BLaER1 (cell line): ENCODE results near the gene SLC35B1.
"Not testable (repeated sequence)": the region's sequence is repeated elsewhere in the genome, so short reads cannot be mapped to it uniquely, and the experiment has no call there.

ENCODE experiments used
- H3K27ac ChIP-seq: shearing (Covaris generic); formaldehyde crosslinking; 2 replicates; pipeline ENCODE4 v1.8.1; 2022
- H3K27me3 ChIP-seq: shearing (Covaris generic); formaldehyde crosslinking; 2 replicates; pipeline ENCODE4 v1.8.1; 2022
- H3K36me3 ChIP-seq: shearing (Covaris generic); formaldehyde crosslinking; 2 replicates; pipeline ENCODE4 v1.8.1; 2022
- H3K4me1 ChIP-seq: shearing (Covaris generic); formaldehyde crosslinking; 2 replicates; pipeline ENCODE4 v1.8.1; 2022
- H3K4me2 ChIP-seq: shearing (Covaris generic); formaldehyde crosslinking; 2 replicates; pipeline ENCODE4 v1.8.1; 2022
- H3K4me3 ChIP-seq: shearing (Covaris generic); formaldehyde crosslinking; 2 replicates; pipeline ENCODE4 v1.8.1; 2022
- H3K9ac ChIP-seq: shearing (Covaris generic); formaldehyde crosslinking; 2 replicates; pipeline ENCODE4 v1.8.1; 2022
- H3K9me3 ChIP-seq: shearing (Covaris generic); formaldehyde crosslinking; 2 replicates; pipeline ENCODE4 v1.8.1; 2022
- H4K20me1 ChIP-seq: shearing (Covaris generic); formaldehyde crosslinking; 2 replicates; pipeline ENCODE4 v1.8.1; 2022
- Cebpa-rat ChIP-seq: shearing (Covaris generic); IDR thresholded peaks from 2 replicates; pipeline ENCODE4 v1.8.1; 2022

Gene SLC35B1

GRCh38 chr17:49677134-49677932, 30.4 kb downstream of the SLC35B1 start:
- peaks cover 61% of the 10 kb centered on the region for H3K4me1 ChIP-seq
- H3K27ac ChIP-seq: peak overlapping the region; percentile 85
- H3K4me3 ChIP-seq: peak overlapping the region; percentile 69
- H3K36me3 ChIP-seq: peaks cover 33% of the 10 kb centered on the region; the same call in 1 of the 2 replicates
- H3K9me3 ChIP-seq: no peaks in the 10 kb centered on the region
- peaks cover 45% of the 10 kb centered on the region for H4K20me1 ChIP-seq
- H3K27me3 ChIP-seq: no peaks in the 10 kb centered on the region
- TF ChIP-seq Cebpa-rat: no peak
- H3K4me2 ChIP-seq: peak overlapping the region; percentile 91
- H3K9ac ChIP-seq: peak overlapping the region; percentile 83

- Histone ChIP-seq H3K27ac (peak overlapping the region; percentile 85), H3K4me1 (peaks cover 51% of the 10 kb centered on the region), H4K20me1 (peaks cover 55% of the 10 kb centered on the region), H3K9me3 (no peaks in the 10 kb centered on the region), H3K4me3 (peak overlapping the region; percentile 69), H3K4me2 (peak overlapping the region; percentile 91), H3K9ac (peak overlapping the region; percentile 83), H3K36me3 (peaks cover 35% of the 10 kb centered on the region; the same call in 1 of the 2 replicates), H3K27me3 (no peaks in the 10 kb centered on the region)
- no peak for TF ChIP-seq Cebpa-rat
Observed at GRCh38 chr17:49676276-49676868, 31.4 kb downstream of the SLC35B1 start.

- Histone ChIP-seq H3K27ac (no peak overlapping the region), H3K9me3 (no peaks in the 10 kb centered on the region), H3K36me3 (peaks cover 35% of the 10 kb centered on the region; the same call in 1 of the 2 replicates), H3K4me2 (no peak overlapping the region), H3K9ac (no peak overlapping the region), H3K27me3 (no peaks in the 10 kb centered on the region), H3K4me1 (peaks cover 32% of the 10 kb centered on the region), H4K20me1 (peaks cover 73% of the 10 kb centered on the region), H3K4me3 (no peak overlapping the region)
- TF ChIP-seq Cebpa-rat: no peak
Observed at GRCh38 chr17:49674507-49674906, 33.3 kb downstream of the SLC35B1 start.

GRCh38 chr17:49673679-49674078, 34.1 kb downstream of the SLC35B1 start:
- not testable (repeated sequence) for H3K9me3 ChIP-seq, H3K4me2 ChIP-seq, H3K9ac ChIP-seq, H3K4me3 ChIP-seq, H3K27ac ChIP-seq, H3K27me3 ChIP-seq
- Histone ChIP-seq H3K36me3 (peaks cover 35% of the 10 kb centered on the region; the same call in 1 of the 2 replicates), H3K4me1 (peaks cover 27% of the 10 kb centered on the region), H4K20me1 (peaks cover 81% of the 10 kb centered on the region)

- Histone ChIP-seq H3K27me3 (no peaks in the 10 kb centered on the region), H3K27ac (no peak overlapping the region), H3K9ac (no peak overlapping the region), H4K20me1 (peaks cover 99% of the 10 kb centered on the region), H3K4me3 (no peak overlapping the region), H3K4me1 (peaks cover 13% of the 10 kb centered on the region), H3K36me3 (peaks cover 55% of the 10 kb centered on the region), H3K9me3 (0 out of 2 replicates have a peak, but pooled peaks cover 6% of the 10 kb centered on the region), H3K4me2 (no peak overlapping the region)
- TF ChIP-seq Cebpa-rat: no peak
Observed at GRCh38 chr17:49670641-49671040, 37.1 kb downstream of the SLC35B1 start.

GRCh38 chr17:49670002-49670401, 37.8 kb downstream of the SLC35B1 start:
- Histone ChIP-seq H3K4me3 (no peak overlapping the region), H4K20me1 (peaks cover 97% of the 10 kb centered on the region), H3K9me3 (0 out of 2 replicates have a peak, but pooled peaks cover 6% of the 10 kb centered on the region), H3K36me3 (peaks cover 51% of the 10 kb centered on the region), H3K27me3 (no peaks in the 10 kb centered on the region), H3K9ac (no peak overlapping the region), H3K4me2 (no peak overlapping the region), H3K4me1 (peaks cover 11% of the 10 kb centered on the region), H3K27ac (no peak overlapping the region)
- TF ChIP-seq Cebpa-rat: no peak

- Histone ChIP-seq H3K4me3 (no peak overlapping the region), H3K27ac (no peak overlapping the region), H3K27me3 (no peaks in the 10 kb centered on the region), H3K36me3 (peaks cover 41% of the 10 kb centered on the region), H3K4me1 (peaks cover 19% of the 10 kb centered on the region), H4K20me1 (peaks cover 95% of the 10 kb centered on the region), H3K9ac (no peak overlapping the region), H3K4me2 (no peak overlapping the region), H3K9me3 (0 out of 2 replicates have a peak, but pooled peaks cover 6% of the 10 kb centered on the region)
- TF ChIP-seq Cebpa-rat: no peak
Observed at GRCh38 chr17:49667854-49668253, 39.9 kb downstream of the SLC35B1 start.

GRCh38 chr17:49664706-49665211, 43.0 kb downstream of the SLC35B1 start:
- no peak overlapping the region for H3K9ac ChIP-seq
- peaks cover 25% of the 10 kb centered on the region for H3K4me1 ChIP-seq
- peaks cover 92% of the 10 kb centered on the region for H4K20me1 ChIP-seq
- H3K4me2 ChIP-seq: no peak overlapping the region
- peaks cover 63% of the 10 kb centered on the region for H3K36me3 ChIP-seq
- no peak overlapping the region for H3K4me3 ChIP-seq
- H3K27me3 ChIP-seq: no peaks in the 10 kb centered on the region
- H3K9me3 ChIP-seq: 0 out of 2 replicates have a peak, but pooled peaks cover 6% of the 10 kb centered on the region
- TF ChIP-seq Cebpa-rat: no peak
- H3K27ac ChIP-seq: no peak overlapping the region

GRCh38 chr17:49659661-49660382, 47.9 kb downstream of the SLC35B1 start:
- Histone ChIP-seq H3K4me2 (no peak overlapping the region), H3K27ac (no peak overlapping the region), H3K9me3 (no peaks in the 10 kb centered on the region), H4K20me1 (peaks cover 94% of the 10 kb centered on the region), H3K36me3 (peaks cover 64% of the 10 kb centered on the region), H3K9ac (no peak overlapping the region), H3K4me1 (peaks cover 41% of the 10 kb centered on the region), H3K27me3 (no peaks in the 10 kb centered on the region), H3K4me3 (no peak overlapping the region)
- TF ChIP-seq Cebpa-rat: no peak
